HL-60 (cell line): Measurements from ENCODE around the gene KLK8.

Experiments used
- DNase-seq, 2 experiments: peaks; one replicate each; pipeline ENCODE4 v3.0.0-alpha.2; 2010 to 2020; ENCODE audit warnings: low read depth in 1 of 2, low spot score in 1 of 2
- H3K27ac ChIP-seq: fragments of 250-450 bp; sonication (Bioruptor Pico); replicated peaks from 2 replicates; pipeline ENCODE4 v1.5.1; 2020; ENCODE audit warnings: mild to moderate bottlenecking, moderate library complexity
- H3K27me3 ChIP-seq: fragments of 250-450 bp; sonication (Bioruptor Pico); 2 replicates; pipeline ENCODE4 v1.5.1; 2021; ENCODE audit warnings: mild to moderate bottlenecking, moderate library complexity; ENCODE audit not compliant: insufficient read depth, poor library complexity, severe bottlenecking
- H3K4me3 ChIP-seq: replicated peaks from 2 replicates; pipeline ENCODE4 v1.5.1; 2011; ENCODE audit warnings: mild to moderate bottlenecking, control low read depth, low read length; ENCODE audit not compliant: insufficient read depth
- GABPA ChIP-seq: IDR thresholded peaks from 2 replicates; pipeline ENCODE4 v1.6.1; 2012; ENCODE audit warnings: low read depth
- POLR2AphosphoS5 ChIP-seq: IDR thresholded peaks from 2 replicates; pipeline ENCODE4 v1.6.1; 2012; ENCODE audit warnings: low read depth
- SPI1 ChIP-seq: IDR thresholded peaks from 2 replicates; pipeline ENCODE4 v1.6.1; 2012; ENCODE audit warnings: low read depth, mild to moderate bottlenecking, borderline replicate concordance
- TF ChIP-seq, protein P1 (sequence below): IDR thresholded peaks from 2 replicates; pipeline ENCODE4 v1.6.1; 2012; ENCODE audit warnings: low read depth; ENCODE audit not compliant: insufficient replicate concordance
- TF ChIP-seq, protein P2 (sequence below): IDR thresholded peaks from one replicate; pipeline ENCODE4 v1.5.1; 2011; ENCODE audit warnings: low read length, control low read depth, inconsistent platforms; ENCODE audit not compliant: insufficient read depth

KLK8 gene

DNA sequence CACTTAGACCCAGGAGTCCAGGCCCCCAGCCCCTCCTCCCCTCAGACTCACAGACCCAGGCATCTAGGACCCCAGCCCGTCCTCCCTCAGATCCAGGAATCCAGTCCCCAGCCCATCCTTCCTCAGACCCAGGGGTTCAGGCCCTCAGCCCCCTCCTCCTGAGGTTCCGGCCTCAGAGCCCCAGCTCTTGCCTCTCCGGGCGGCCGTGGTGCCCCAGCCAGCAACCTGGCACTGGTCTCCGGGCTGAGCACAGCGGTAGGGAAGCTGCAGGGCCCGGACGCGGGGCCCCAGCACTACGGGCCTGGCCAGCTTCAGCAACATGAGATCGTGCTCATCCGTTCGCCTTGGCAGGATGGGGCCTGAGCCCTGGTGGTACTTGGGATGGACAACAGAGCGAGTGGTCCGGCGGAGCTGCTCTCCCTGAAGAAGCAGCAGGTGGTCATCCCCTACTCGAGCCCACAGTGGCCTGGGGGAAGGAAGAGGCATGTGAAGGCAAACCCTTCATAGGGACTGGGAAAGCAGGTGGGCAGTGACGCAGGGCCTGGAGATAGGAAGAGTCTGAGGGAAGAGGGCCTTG is 14.4 kb upstream of the KLK8 start:
- peaks cover 35% of the 10 kb centered on the region for H3K27me3 ChIP-seq
- DNase-seq, result no peak

DNA sequence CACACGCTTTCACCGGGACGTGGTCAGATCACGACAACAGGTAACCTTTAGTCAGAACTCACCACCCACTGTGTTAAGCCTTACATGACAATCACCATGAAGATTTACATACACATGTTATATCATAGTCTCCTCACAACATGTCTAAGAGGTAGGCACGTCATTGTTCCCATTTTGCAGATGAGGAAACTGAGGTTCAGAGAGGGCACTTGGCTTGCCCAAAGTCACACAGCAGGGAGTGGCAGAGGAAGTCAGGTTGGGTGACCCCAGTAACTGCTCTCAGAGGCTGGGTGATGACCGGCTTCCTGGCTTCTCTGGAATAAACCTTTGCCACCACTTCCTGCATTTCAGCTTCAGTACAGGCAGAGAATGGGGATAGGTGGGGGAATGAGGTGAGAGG is 12.8 kb upstream of the KLK8 start:
- Histone ChIP-seq H3K27me3 (peaks cover 26% of the 10 kb centered on the region), H3K27ac (no peak overlapping the region), H3K4me3 (no peak overlapping the region)
- DNase-seq, result no peak
- TF ChIP-seq SPI1 (no peak), POLR2AphosphoS5 (no peak), GABPA (no peak)
- TF ChIP-seq, protein P1, sequence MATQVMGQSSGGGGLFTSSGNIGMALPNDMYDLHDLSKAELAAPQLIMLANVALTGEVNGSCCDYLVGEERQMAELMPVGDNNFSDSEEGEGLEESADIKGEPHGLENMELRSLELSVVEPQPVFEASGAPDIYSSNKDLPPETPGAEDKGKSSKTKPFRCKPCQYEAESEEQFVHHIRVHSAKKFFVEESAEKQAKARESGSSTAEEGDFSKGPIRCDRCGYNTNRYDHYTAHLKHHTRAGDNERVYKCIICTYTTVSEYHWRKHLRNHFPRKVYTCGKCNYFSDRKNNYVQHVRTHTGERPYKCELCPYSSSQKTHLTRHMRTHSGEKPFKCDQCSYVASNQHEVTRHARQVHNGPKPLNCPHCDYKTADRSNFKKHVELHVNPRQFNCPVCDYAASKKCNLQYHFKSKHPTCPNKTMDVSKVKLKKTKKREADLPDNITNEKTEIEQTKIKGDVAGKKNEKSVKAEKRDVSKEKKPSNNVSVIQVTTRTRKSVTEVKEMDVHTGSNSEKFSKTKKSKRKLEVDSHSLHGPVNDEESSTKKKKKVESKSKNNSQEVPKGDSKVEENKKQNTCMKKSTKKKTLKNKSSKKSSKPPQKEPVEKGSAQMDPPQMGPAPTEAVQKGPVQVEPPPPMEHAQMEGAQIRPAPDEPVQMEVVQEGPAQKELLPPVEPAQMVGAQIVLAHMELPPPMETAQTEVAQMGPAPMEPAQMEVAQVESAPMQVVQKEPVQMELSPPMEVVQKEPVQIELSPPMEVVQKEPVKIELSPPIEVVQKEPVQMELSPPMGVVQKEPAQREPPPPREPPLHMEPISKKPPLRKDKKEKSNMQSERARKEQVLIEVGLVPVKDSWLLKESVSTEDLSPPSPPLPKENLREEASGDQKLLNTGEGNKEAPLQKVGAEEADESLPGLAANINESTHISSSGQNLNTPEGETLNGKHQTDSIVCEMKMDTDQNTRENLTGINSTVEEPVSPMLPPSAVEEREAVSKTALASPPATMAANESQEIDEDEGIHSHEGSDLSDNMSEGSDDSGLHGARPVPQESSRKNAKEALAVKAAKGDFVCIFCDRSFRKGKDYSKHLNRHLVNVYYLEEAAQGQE, result no peak
- TF ChIP-seq, protein P2, sequence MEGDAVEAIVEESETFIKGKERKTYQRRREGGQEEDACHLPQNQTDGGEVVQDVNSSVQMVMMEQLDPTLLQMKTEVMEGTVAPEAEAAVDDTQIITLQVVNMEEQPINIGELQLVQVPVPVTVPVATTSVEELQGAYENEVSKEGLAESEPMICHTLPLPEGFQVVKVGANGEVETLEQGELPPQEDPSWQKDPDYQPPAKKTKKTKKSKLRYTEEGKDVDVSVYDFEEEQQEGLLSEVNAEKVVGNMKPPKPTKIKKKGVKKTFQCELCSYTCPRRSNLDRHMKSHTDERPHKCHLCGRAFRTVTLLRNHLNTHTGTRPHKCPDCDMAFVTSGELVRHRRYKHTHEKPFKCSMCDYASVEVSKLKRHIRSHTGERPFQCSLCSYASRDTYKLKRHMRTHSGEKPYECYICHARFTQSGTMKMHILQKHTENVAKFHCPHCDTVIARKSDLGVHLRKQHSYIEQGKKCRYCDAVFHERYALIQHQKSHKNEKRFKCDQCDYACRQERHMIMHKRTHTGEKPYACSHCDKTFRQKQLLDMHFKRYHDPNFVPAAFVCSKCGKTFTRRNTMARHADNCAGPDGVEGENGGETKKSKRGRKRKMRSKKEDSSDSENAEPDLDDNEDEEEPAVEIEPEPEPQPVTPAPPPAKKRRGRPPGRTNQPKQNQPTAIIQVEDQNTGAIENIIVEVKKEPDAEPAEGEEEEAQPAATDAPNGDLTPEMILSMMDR, result no peak

More for the DNA sequence above, 14.4 kb upstream of the KLK8 start:
- TF ChIP-seq, protein P2, result no peak
- no peak for TF ChIP-seq SPI1
- TF ChIP-seq, protein P1, result no peak
- TF ChIP-seq GABPA, result no peak
- no peak for TF ChIP-seq POLR2AphosphoS5
- Histone ChIP-seq H3K27ac (no peak overlapping the region), H3K4me3 (no peak overlapping the region)

DNA sequence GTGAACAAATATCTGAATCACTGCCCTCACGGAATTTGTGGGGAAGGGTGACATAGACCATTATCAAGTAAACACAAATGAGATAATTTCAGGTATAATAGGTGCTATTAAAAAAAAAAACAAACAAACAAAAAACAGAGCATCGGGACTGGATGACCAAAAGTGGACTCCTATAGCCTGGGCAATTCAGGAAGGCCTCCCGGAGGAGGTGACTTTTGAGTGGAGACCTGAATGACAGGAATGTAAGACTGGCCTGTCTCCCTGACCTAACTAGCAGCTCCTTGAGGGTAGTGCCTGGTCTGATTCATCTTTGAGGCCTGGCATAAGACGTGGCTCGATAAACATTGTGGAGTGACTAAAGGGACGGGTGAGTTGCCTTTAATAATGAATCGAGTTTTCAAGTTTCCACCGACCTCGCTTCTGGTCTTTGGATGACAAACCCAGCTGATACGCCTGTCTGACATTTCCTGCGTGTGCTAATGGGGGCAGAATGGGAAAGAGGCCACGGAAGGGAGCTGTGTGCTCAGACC is 11.3 kb upstream of the KLK8 start:
- no peak for DNase-seq
- Histone ChIP-seq H3K4me3 (no peak overlapping the region), H3K27ac (no peak overlapping the region), H3K27me3 (peaks cover 14% of the 10 kb centered on the region)
- TF ChIP-seq GABPA (no peak), POLR2AphosphoS5 (no peak)
- TF ChIP-seq, protein P1, result no peak
- TF ChIP-seq, protein P2, result no peak
